ENCODE measurements around the gene MBD3. TPM values are rescaled to one million over a fixed set of nuclear protein-coding genes. Genes with fewer than 3 reads are reported as not detected.

Gene MBD3
- total RNA-seq, 1 donor from 2014 or later: 34.2 TPM

- Mint-ChIP-seq H3K27ac (no peak overlapping the region), H3K4me3 (no peak overlapping the region), H3K27me3 (ENCODE audit: insufficient read depth, low read depth) (no peaks in the 10 kb centered on the region), H3K9me3 (no peaks in the 10 kb centered on the region), H3K36me3 (peaks cover 14% of the 10 kb centered on the region), H3K4me1 (no peaks in the 10 kb centered on the region)
- Histone ChIP-seq H3F3A (ENCODE audit: low read depth) (peaks cover 7% of the 10 kb centered on the region), H2AFZ (replicated peaks) (no peak overlapping the region), H3K4me3 (no peak overlapping the region), H3K4me1 (no peaks in the 10 kb centered on the region), H3K36me3 (no peaks in the 10 kb centered on the region), H3K27me3 (no peaks in the 10 kb centered on the region), H3K4me2 (no peak overlapping the region), H3K27ac (no peak overlapping the region), H3K9me3 (ENCODE audit: low read depth) (no peaks in the 10 kb centered on the region), H3K9ac (no peak overlapping the region), H4K20me1 (ENCODE audit: low read depth) (peaks cover 19% of the 10 kb centered on the region), H3K79me2 (ENCODE audit: low read depth) (no peaks in the 10 kb centered on the region)
- DNase-seq (ENCODE audit: low spot score): no peak
- TF ChIP-seq, protein P1, sequence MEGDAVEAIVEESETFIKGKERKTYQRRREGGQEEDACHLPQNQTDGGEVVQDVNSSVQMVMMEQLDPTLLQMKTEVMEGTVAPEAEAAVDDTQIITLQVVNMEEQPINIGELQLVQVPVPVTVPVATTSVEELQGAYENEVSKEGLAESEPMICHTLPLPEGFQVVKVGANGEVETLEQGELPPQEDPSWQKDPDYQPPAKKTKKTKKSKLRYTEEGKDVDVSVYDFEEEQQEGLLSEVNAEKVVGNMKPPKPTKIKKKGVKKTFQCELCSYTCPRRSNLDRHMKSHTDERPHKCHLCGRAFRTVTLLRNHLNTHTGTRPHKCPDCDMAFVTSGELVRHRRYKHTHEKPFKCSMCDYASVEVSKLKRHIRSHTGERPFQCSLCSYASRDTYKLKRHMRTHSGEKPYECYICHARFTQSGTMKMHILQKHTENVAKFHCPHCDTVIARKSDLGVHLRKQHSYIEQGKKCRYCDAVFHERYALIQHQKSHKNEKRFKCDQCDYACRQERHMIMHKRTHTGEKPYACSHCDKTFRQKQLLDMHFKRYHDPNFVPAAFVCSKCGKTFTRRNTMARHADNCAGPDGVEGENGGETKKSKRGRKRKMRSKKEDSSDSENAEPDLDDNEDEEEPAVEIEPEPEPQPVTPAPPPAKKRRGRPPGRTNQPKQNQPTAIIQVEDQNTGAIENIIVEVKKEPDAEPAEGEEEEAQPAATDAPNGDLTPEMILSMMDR (IDR thresholded peaks at IDR 0.05): no peak
- no peak for TF ChIP-seq EZH2 (IDR thresholded peaks at IDR 0.05)
- no peak for TF ChIP-seq EZH2phosphoT487 (IDR thresholded peaks at IDR 0.05)
These were observed 15.4 kb downstream of the MBD3 start for GRCh38 chr19:1577090-1577928.

GRCh38 chr19:1576242-1577089 lies 16.2 kb downstream of the MBD3 start:
- H3K4me1 ChIP-seq: no peaks in the 10 kb centered on the region
- peaks cover 7% of the 10 kb centered on the region for H3F3A ChIP-seq (ENCODE audit: low read depth)
- no peaks in the 10 kb centered on the region for H3K4me1 Mint-ChIP-seq
- no peaks in the 10 kb centered on the region for H3K27me3 ChIP-seq
- no peaks in the 10 kb centered on the region for H3K79me2 ChIP-seq (ENCODE audit: low read depth)
- no peak overlapping the region for H3K4me3 Mint-ChIP-seq
- no peak overlapping the region for H3K4me2 ChIP-seq
- DNase-seq (ENCODE audit: low spot score): no peak
- peaks cover 4% of the 10 kb centered on the region for H3K27me3 Mint-ChIP-seq (ENCODE audit: insufficient read depth, low read depth)
- H3K9me3 ChIP-seq (ENCODE audit: low read depth): no peaks in the 10 kb centered on the region
- H3K27ac ChIP-seq: no peak overlapping the region
- H3K36me3 Mint-ChIP-seq: peaks cover 14% of the 10 kb centered on the region
- no peak overlapping the region for H3K4me3 ChIP-seq
- H3K9me3 Mint-ChIP-seq: peaks cover under 1% of the 10 kb centered on the region
- H3K36me3 ChIP-seq: no peaks in the 10 kb centered on the region
- no peak overlapping the region for H3K27ac Mint-ChIP-seq
- no peak overlapping the region for H2AFZ ChIP-seq (replicated peaks)
- no peak overlapping the region for H3K9ac ChIP-seq
- TF ChIP-seq, protein P1 (IDR thresholded peaks at IDR 0.05): no peak
- TF ChIP-seq EZH2phosphoT487 (IDR thresholded peaks at IDR 0.05) (no peak), EZH2 (IDR thresholded peaks at IDR 0.05) (no peak)
- peaks cover 14% of the 10 kb centered on the region for H4K20me1 ChIP-seq (ENCODE audit: low read depth)

DNA sequence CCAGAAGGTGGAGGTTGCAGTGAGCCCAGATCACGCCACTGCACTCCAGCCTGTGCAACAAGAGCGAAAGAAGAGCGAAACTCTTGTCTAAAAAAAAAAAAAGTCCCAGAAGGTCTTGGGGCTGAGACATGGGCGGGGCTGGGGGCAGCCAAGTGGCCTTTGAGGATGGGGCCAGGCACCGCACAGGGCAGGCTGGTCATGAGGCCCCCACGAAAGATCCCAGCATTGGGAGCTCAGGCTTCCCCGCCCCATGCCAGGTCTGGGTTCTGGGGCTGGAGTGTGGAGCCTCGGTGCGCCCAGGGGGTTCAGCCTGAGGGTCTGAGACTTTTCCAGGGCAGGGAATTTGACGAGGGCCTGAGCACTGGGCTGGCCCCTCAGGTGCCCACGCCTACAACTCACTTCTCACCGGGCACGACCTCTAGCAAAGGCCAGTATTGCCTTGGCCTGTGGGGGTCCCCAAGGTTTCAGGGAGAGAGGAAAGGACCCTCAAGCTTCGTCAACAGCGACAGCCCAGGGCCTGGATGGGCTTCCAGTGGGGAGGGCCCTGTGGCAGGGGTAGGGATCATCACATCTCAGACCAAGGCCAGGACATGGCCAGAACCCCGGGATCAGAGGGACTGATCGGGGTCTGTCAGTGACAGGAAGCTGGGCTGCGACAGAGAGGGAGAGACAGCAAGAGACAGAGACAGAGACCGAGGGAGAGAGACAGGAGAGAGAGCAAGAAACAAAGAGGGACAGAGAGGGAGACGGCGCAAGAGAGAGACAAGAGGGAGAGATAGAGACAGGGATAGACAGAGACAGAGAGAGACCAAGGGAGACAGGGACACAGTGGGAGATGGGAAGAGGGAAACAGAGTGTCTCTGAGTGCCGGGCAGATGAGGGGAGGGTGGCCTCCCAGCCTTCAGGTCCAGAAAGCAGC lies 17.1 kb downstream of the MBD3 start:
- Histone ChIP-seq H3K27ac (no peak overlapping the region), H3K9ac (no peak overlapping the region), H3K4me3 (no peak overlapping the region), H3K79me2 (ENCODE audit: low read depth) (no peaks in the 10 kb centered on the region), H3F3A (ENCODE audit: low read depth) (peaks cover 7% of the 10 kb centered on the region), H3K27me3 (peaks cover under 1% of the 10 kb centered on the region), H3K36me3 (no peaks in the 10 kb centered on the region), H2AFZ (replicated peaks) (no peak overlapping the region), H3K4me1 (no peaks in the 10 kb centered on the region), H3K9me3 (ENCODE audit: low read depth) (no peaks in the 10 kb centered on the region), H3K4me2 (no peak overlapping the region), H4K20me1 (ENCODE audit: low read depth) (peaks cover 13% of the 10 kb centered on the region)
- no peak overlapping the region for H3K27ac Mint-ChIP-seq
- H3K36me3 Mint-ChIP-seq: peaks cover 12% of the 10 kb centered on the region
- H3K9me3 Mint-ChIP-seq: peaks cover 3% of the 10 kb centered on the region
- peaks cover 4% of the 10 kb centered on the region for H3K27me3 Mint-ChIP-seq (ENCODE audit: insufficient read depth, low read depth)
- TF ChIP-seq, protein P1 (IDR thresholded peaks at IDR 0.05): no peak
- TF ChIP-seq EZH2phosphoT487 (IDR thresholded peaks at IDR 0.05): no peak
- no peak for DNase-seq (ENCODE audit: low spot score)
- H3K4me3 Mint-ChIP-seq: no peak overlapping the region
- no peaks in the 10 kb centered on the region for H3K4me1 Mint-ChIP-seq
